ENCODE data around the gene RNF215.

The RNF215 gene

GRCh38 chr22:30375312-30375849 lies 11.8 kb downstream of the RNF215 start:
- Histone ChIP-seq H3F3A (ENCODE audit: insufficient read depth, low read length) (no peaks in the 10 kb centered on the region), H3K4me3 (ENCODE audit: low read length) (no peak overlapping the region), H4K20me1 (ENCODE audit: insufficient read depth, low read length) (no peaks in the 10 kb centered on the region), H3K27me3 (replicated peaks; ENCODE audit: insufficient read depth, low read length) (no peaks in the 10 kb centered on the region), H2AFZ (ENCODE audit: low read length) (no peak overlapping the region), H3K9me2 (replicated peaks; ENCODE audit: insufficient read depth, low read length) (no peaks in the 10 kb centered on the region), H3K4me2 (ENCODE audit: low read depth, low read length) (no peak overlapping the region), H3K4me1 (ENCODE audit: low read length) (no peaks in the 10 kb centered on the region), H3K9me3 (replicated peaks; ENCODE audit: insufficient read depth, low read length) (no peaks in the 10 kb centered on the region), H3K27ac (ENCODE audit: low read length) (no peak overlapping the region), H3K79me2 (ENCODE audit: low read length) (no peaks in the 10 kb centered on the region), H3K9ac (ENCODE audit: low read length) (no peak overlapping the region), H3K36me3 (replicated peaks; ENCODE audit: insufficient read depth, low read length) (no peaks in the 10 kb centered on the region)
- TF ChIP-seq EZH2 (optimal IDR thresholded peaks at IDR 0.05; ENCODE audit: low read depth, low read length) = no peak
- no peak for TF ChIP-seq CTCF (IDR thresholded peaks at IDR 0.05; ENCODE audit: low read length)
- TF ChIP-seq EZH2phosphoT487 (IDR thresholded peaks at IDR 0.05; ENCODE audit: low read length) = no peak
- DNase-seq = no peak

- Histone ChIP-seq H3K9me2 (replicated peaks; ENCODE audit: insufficient read depth, low read length) (no peaks in the 10 kb centered on the region), H3K79me2 (ENCODE audit: low read length) (no peaks in the 10 kb centered on the region), H3K9me3 (replicated peaks; ENCODE audit: insufficient read depth, low read length) (no peaks in the 10 kb centered on the region), H4K20me1 (ENCODE audit: insufficient read depth, low read length) (no peaks in the 10 kb centered on the region), H3K9ac (ENCODE audit: low read length) (no peak overlapping the region), H3K4me1 (ENCODE audit: low read length) (no peaks in the 10 kb centered on the region), H3F3A (ENCODE audit: insufficient read depth, low read length) (no peaks in the 10 kb centered on the region), H3K27me3 (replicated peaks; ENCODE audit: insufficient read depth, low read length) (no peaks in the 10 kb centered on the region), H3K27ac (ENCODE audit: low read length) (no peak overlapping the region), H2AFZ (ENCODE audit: low read length) (no peak overlapping the region), H3K4me3 (ENCODE audit: low read length) (no peak overlapping the region), H3K36me3 (replicated peaks; ENCODE audit: insufficient read depth, low read length) (no peaks in the 10 kb centered on the region), H3K4me2 (ENCODE audit: low read depth, low read length) (no peak overlapping the region)
- TF ChIP-seq EZH2 (optimal IDR thresholded peaks at IDR 0.05; ENCODE audit: low read depth, low read length) (no peak), CTCF (IDR thresholded peaks at IDR 0.05; ENCODE audit: low read length) (no peak), EZH2phosphoT487 (IDR thresholded peaks at IDR 0.05; ENCODE audit: low read length) (no peak)
- no peak for DNase-seq
These were observed 13.6 kb downstream of the RNF215 start for GRCh38 chr22:30373331-30374325.

DNA sequence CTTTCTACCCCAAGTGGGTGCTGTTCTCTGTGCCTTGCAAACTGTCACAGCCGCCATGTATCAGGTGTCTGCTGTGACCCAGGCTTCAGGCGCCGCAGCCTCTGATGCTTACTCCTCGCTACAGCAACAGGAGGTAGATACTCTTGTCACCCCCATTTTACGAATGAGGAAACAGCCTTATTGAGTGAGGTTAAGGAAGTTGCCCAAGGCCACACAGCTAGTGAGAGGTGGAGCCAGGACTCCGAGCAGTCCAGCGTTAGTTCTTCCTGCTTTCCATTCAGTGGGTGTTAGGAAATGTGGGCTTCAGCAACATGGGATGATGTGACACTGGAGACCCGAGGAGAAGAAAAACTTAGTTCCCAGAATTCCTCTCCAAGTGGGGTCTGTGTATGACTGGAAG lies 14.3 kb downstream of the RNF215 start:
- H3F3A ChIP-seq (ENCODE audit: insufficient read depth, low read length) = no peaks in the 10 kb centered on the region
- no peak overlapping the region for H3K27ac ChIP-seq (ENCODE audit: low read length)
- H3K36me3 ChIP-seq (replicated peaks; ENCODE audit: insufficient read depth, low read length) = no peaks in the 10 kb centered on the region
- no peaks in the 10 kb centered on the region for H4K20me1 ChIP-seq (ENCODE audit: insufficient read depth, low read length)
- DNase-seq = no peak
- no peak for TF ChIP-seq CTCF (IDR thresholded peaks at IDR 0.05; ENCODE audit: low read length)
- no peak for TF ChIP-seq EZH2 (optimal IDR thresholded peaks at IDR 0.05; ENCODE audit: low read depth, low read length)
- no peak for TF ChIP-seq EZH2phosphoT487 (IDR thresholded peaks at IDR 0.05; ENCODE audit: low read length)
- H3K27me3 ChIP-seq (replicated peaks; ENCODE audit: insufficient read depth, low read length) = no peaks in the 10 kb centered on the region
- no peaks in the 10 kb centered on the region for H3K4me1 ChIP-seq (ENCODE audit: low read length)
- no peaks in the 10 kb centered on the region for H3K9me2 ChIP-seq (replicated peaks; ENCODE audit: insufficient read depth, low read length)
- H3K9me3 ChIP-seq (replicated peaks; ENCODE audit: insufficient read depth, low read length) = no peaks in the 10 kb centered on the region
- H3K79me2 ChIP-seq (ENCODE audit: low read length) = no peaks in the 10 kb centered on the region
- H3K4me3 ChIP-seq (ENCODE audit: low read length) = no peak overlapping the region
- H2AFZ ChIP-seq (ENCODE audit: low read length) = no peak overlapping the region
- no peak overlapping the region for H3K9ac ChIP-seq (ENCODE audit: low read length)
- H3K4me2 ChIP-seq (ENCODE audit: low read depth, low read length) = no peak overlapping the region
